ENCODE data around the gene IGFBP5. TPM values are rescaled to one million over a fixed set of nuclear protein-coding genes. Genes with fewer than 3 reads are reported as not detected.

Gene IGFBP5
- total RNA-seq, 1 experiment from 2014 or later, result not detected

DNA sequence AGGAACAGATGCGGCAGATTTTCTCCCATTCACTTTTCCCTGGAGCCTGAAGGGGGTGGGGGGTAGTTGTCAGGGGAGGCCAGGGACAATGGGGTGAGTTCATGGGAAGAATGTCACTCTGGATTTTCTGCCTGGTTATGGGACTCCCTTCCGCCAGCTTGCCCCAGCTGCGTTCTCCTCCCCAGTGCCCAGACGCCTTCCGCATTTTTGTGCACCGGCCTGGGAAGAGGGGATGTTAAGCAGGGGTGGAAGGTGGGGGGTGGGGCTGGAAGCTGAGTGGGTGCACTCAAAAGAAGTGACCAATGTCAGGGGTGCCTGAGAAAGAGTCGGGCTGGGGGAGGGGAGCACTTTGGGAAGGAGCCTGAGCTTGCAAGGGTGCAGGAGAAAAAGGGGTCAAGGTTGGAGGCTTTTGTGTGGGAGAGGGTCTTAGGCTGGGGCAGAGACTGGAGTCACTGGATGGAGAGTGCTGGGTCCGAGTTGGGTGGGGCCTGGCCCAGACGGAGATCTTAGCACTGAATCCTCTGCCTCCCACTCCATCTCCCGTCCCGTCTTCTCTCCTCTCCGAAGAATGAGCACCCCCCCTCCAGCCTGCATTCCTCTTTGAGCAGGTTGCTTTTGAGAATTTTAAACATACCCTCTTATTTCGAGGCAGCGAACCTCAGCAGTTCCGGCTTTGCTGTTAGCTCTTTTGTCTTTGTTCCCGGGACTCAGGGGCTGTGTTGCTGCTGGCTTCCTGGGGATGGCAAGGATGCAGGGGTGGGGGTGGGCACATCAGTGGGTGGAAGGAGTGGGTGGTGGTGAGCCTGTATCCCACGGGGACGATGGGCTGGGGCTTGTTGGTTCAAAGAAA, 59.4 kb downstream of the IGFBP5 start:
- no peak for DNase-seq
- Histone ChIP-seq H3K4me1 (ENCODE audit: low read length) (peaks cover 6% of the 10 kb centered on the region), H3K9me2 (replicated peaks; ENCODE audit: insufficient read depth, low read length) (no peaks in the 10 kb centered on the region), H3K27ac (ENCODE audit: low read length) (no peak overlapping the region), H3K4me2 (ENCODE audit: low read depth, low read length, poor library complexity, severe bottlenecking) (no peak overlapping the region), H3K9ac (ENCODE audit: low read length) (no peak overlapping the region), H2AFZ (ENCODE audit: low read length) (no peak overlapping the region), H3K36me3 (ENCODE audit: insufficient read depth, low read length) (no peaks in the 10 kb centered on the region), H3K79me2 (ENCODE audit: low read length) (no peaks in the 10 kb centered on the region), H3K9me3 (ENCODE audit: low read length) (no peaks in the 10 kb centered on the region), H3K27me3 (ENCODE audit: low read length) (no peaks in the 10 kb centered on the region), H3K4me3 (ENCODE audit: low read length) (no peak overlapping the region), H4K20me1 (ENCODE audit: insufficient read depth, low read depth, low read length) (no peaks in the 10 kb centered on the region)

DNA sequence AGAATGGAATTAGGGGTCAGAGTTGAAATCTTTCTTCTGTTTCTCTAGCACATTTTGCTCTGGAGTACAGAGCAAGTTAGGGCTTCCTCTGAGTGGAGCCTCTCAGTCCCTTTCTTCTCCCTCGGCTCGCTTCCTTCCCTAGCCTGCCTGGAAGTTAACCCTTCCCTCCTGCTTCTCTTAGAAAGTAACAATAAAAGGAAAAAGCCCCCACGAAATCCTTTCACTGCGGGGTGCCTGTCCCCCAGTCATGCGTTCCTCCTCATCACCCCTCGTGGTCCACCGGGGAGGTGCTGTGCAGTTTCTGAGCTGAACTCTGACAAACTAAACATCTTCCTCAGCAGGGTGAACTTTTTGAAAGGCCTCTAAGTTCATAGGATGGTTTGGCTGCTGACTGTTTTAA, 60.2 kb downstream of the IGFBP5 start:
- Histone ChIP-seq H3K4me3 (ENCODE audit: low read length) (no peak overlapping the region), H3K9ac (ENCODE audit: low read length) (no peak overlapping the region), H3K79me2 (ENCODE audit: low read length) (no peaks in the 10 kb centered on the region), H4K20me1 (ENCODE audit: insufficient read depth, low read depth, low read length) (no peaks in the 10 kb centered on the region), H3K27ac (ENCODE audit: low read length) (no peak overlapping the region), H3K27me3 (ENCODE audit: low read length) (no peaks in the 10 kb centered on the region), H2AFZ (ENCODE audit: low read length) (no peak overlapping the region), H3K9me3 (ENCODE audit: low read length) (no peaks in the 10 kb centered on the region), H3K9me2 (replicated peaks; ENCODE audit: insufficient read depth, low read length) (no peaks in the 10 kb centered on the region), H3K4me2 (ENCODE audit: low read depth, low read length, poor library complexity, severe bottlenecking) (no peak overlapping the region), H3K4me1 (ENCODE audit: low read length) (peaks cover 6% of the 10 kb centered on the region), H3K36me3 (ENCODE audit: insufficient read depth, low read length) (no peaks in the 10 kb centered on the region)
- DNase-seq, result no peak

DNA sequence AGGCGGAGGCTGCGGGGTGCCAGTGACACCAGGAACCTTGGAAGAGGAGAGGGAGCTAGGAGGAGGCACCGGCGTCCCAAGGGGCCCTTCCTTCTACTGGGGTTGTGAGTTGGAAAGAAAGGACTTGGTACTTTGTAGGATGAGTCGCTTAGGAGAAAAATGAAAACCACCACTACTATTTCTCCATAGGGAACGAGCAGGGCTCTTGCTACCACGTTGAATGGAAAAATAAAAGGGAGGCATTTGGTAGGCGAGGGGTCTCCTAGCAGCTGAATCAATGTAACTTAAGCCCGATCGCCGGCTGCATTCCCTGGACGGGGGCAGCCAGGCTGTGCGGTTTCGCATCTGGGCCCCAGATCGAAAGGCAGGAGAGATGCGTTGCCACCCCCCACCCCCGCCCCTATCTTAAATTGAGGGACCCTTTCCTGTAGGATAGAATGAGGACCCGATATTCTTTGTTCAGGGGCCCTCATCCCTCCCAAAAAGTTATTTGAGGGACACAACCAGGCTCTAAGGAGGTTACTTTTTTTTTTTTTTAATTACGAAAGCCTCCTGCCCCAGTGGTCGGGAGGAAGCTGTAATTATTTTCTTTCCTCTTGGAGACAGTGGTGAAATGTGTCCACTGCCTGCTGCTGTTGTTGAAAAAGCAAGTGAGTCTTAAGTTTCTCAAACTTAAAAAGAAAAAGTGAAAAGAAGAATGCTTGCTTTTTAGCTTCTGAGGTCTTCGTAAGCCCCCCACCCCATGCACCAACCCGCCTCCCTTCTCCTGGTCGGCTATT, 60.8 kb downstream of the IGFBP5 start:
- H3K79me2 ChIP-seq (ENCODE audit: low read length), result no peaks in the 10 kb centered on the region
- H3K9ac ChIP-seq (ENCODE audit: low read length), result no peak overlapping the region
- H3K4me2 ChIP-seq (ENCODE audit: low read depth, low read length, poor library complexity, severe bottlenecking), result no peak overlapping the region
- no peak overlapping the region for H3K27ac ChIP-seq (ENCODE audit: low read length)
- peaks cover 6% of the 10 kb centered on the region for H3K4me1 ChIP-seq (ENCODE audit: low read length)
- H3K27me3 ChIP-seq (ENCODE audit: low read length), result no peaks in the 10 kb centered on the region
- DNase-seq, result no peak
- H3K36me3 ChIP-seq (ENCODE audit: insufficient read depth, low read length), result no peaks in the 10 kb centered on the region
- H3K9me3 ChIP-seq (ENCODE audit: low read length), result no peaks in the 10 kb centered on the region
- H3K4me3 ChIP-seq (ENCODE audit: low read length), result no peak overlapping the region
- no peak overlapping the region for H2AFZ ChIP-seq (ENCODE audit: low read length)
- no peaks in the 10 kb centered on the region for H4K20me1 ChIP-seq (ENCODE audit: insufficient read depth, low read depth, low read length)
- no peaks in the 10 kb centered on the region for H3K9me2 ChIP-seq (replicated peaks; ENCODE audit: insufficient read depth, low read length)

DNA sequence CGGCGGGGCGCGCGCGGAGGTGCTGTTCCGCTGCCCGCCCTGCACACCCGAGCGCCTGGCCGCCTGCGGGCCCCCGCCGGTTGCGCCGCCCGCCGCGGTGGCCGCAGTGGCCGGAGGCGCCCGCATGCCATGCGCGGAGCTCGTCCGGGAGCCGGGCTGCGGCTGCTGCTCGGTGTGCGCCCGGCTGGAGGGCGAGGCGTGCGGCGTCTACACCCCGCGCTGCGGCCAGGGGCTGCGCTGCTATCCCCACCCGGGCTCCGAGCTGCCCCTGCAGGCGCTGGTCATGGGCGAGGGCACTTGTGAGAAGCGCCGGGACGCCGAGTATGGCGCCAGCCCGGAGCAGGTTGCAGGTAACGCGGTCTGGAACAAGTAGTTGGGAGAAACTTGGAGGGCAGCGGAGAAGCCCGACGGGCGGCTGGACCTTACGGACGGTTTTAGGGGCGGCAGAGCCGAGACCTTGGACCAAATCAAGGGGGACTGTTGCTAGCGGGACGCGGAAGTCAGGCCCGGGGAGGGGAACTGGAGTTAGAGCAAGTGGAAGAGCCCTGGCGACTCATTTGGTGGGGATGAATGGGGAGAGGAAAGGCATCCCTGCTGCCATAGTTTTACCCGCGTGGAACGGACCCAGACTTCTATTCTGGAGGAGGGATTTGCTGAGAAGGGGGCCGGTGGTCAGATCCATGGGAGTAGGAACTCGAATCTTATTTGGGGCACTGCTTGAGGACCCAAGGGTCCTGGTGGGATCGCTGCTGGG, 61.6 kb downstream of the IGFBP5 start:
- Histone ChIP-seq H3K4me1 (ENCODE audit: low read length) (peaks cover 6% of the 10 kb centered on the region), H3K9ac (ENCODE audit: low read length) (no peak overlapping the region), H3K27me3 (ENCODE audit: low read length) (no peaks in the 10 kb centered on the region), H3K4me2 (ENCODE audit: low read depth, low read length, poor library complexity, severe bottlenecking) (no peak overlapping the region), H3K9me2 (replicated peaks; ENCODE audit: insufficient read depth, low read length) (no peaks in the 10 kb centered on the region), H3K4me3 (ENCODE audit: low read length) (no peak overlapping the region), H2AFZ (ENCODE audit: low read length) (no peak overlapping the region), H3K27ac (ENCODE audit: low read length) (no peak overlapping the region), H3K36me3 (ENCODE audit: insufficient read depth, low read length) (no peaks in the 10 kb centered on the region), H4K20me1 (ENCODE audit: insufficient read depth, low read depth, low read length) (no peaks in the 10 kb centered on the region), H3K9me3 (ENCODE audit: low read length) (no peaks in the 10 kb centered on the region), H3K79me2 (ENCODE audit: low read length) (no peaks in the 10 kb centered on the region)
- DNase-seq, result no peak

DNA sequence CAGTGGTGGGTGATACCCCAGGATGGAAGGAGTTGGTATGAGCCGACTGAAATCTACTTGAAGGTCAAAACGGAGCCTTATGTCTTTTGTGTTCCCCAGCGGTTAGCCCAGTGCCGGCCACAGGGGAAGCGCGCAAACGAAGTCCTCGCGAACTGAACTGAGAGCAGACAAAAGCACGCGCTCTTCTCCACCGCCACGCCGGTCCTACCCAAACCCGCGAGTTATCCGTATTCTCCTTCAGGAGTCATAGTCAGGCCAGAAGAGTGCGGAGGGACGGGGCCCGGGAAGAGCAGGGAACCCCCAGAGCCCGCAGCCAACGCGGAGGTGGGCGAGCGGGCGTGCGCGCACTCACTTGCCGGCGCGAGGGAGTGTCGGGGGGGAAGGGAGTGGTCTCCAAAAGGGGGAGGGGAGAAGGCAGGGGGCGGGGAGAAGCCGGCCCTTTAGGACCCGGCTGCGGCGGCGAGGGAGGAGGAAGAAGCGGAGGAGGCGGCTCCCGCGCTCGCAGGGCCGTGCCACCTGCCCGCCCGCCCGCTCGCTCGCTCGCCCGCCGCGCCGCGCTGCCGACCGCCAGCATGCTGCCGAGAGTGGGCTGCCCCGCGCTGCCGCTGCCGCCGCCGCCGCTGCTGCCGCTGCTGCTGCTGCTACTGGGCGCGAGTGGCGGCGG, 62.3 kb downstream of the IGFBP5 start, which contains the start of gene IGFBP2:
Gene IGFBP2, plus strand, starts transcription at position 469 of the 664 bp plus-strand sequence. Its CDS starts 104 bp downstream, at position 573.
- H3K4me3 ChIP-seq (ENCODE audit: low read length), result no peak within 1 kb of the TSS
- no peak for DNase-seq

DNA sequence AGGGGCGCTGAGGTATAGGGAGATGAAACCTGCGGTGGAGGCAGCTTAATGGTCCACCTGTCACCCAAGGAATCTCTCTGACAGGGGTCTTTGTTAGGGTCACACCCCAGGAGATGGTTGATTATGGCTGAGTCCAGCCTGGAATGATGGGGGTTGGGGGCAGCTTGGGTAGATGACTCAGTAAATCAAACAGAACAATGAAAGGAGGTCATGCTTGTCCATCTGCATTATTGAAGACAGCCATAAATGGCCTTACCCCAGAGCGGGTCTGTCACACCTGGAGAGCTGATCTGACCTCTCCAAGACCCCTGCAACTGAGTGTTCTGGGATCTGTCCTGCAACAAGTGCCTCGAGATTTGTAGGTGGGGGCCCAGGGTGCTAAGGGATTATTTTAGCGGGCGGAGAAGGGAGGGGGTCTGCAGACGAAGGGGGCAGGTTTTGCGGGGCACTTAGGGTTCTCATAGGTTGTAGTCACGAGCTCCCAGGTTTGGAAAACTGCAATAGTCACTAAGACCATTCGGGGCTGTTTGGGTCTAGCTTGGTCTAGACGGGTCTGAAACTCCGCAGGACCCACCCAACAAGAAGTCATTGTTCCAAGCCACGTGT, 62.9 kb downstream of the IGFBP5 start:
- H3K4me2 ChIP-seq (ENCODE audit: low read depth, low read length, poor library complexity, severe bottlenecking), result no peak overlapping the region

More for the DNA sequence above, 62.3 kb downstream of the IGFBP5 start, which contains the start of gene IGFBP2:
- no peaks in the 10 kb centered on the region for H4K20me1 ChIP-seq (ENCODE audit: insufficient read depth, low read depth, low read length)
- H3K79me2 ChIP-seq (ENCODE audit: low read length), result no peaks in the 10 kb centered on the region
- no peak within 1 kb of the TSS for H2AFZ ChIP-seq (ENCODE audit: low read length)
- H3K4me2 ChIP-seq (ENCODE audit: low read depth, low read length, poor library complexity, severe bottlenecking), result no peak within 1 kb of the TSS
- H3K4me1 ChIP-seq (ENCODE audit: low read length), result peaks cover 6% of the 10 kb centered on the region
- H3K27me3 ChIP-seq (ENCODE audit: low read length), result no peaks in the 10 kb centered on the region
- H3K9me2 ChIP-seq (replicated peaks; ENCODE audit: insufficient read depth, low read length), result no peaks in the 10 kb centered on the region
- no peak within 1 kb of the TSS for H3K9ac ChIP-seq (ENCODE audit: low read length)
- no peaks in the 10 kb centered on the region for H3K36me3 ChIP-seq (ENCODE audit: insufficient read depth, low read length)
- no peak within 1 kb of the TSS for H3K27ac ChIP-seq (ENCODE audit: low read length)
- no peaks in the 10 kb centered on the region for H3K9me3 ChIP-seq (ENCODE audit: low read length)

DNA sequence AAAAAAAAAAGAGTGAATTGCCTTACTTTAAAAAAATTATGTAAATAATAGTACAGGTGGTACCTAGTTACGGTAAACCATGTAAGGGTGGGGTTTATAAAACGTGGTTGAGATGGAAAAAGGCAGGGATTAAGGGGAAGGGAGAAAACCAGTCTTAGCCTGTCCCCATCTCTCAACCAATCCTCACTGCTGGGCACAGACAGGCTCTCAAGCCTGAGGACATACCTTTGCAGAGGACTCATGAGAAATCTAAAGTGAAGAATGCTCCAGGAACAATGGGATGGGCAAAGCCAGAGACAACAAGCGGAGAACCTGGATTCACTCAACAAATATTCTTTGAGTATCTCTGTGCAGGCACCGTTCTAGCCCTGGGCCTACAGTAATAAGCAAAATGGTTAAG, 65.6 kb downstream of the IGFBP5 start:
- Histone ChIP-seq H4K20me1 (ENCODE audit: insufficient read depth, low read depth, low read length) (no peaks in the 10 kb centered on the region), H2AFZ (ENCODE audit: low read length) (no peak overlapping the region), H3K4me2 (ENCODE audit: low read depth, low read length, poor library complexity, severe bottlenecking) (no peak overlapping the region), H3K9me2 (replicated peaks; ENCODE audit: insufficient read depth, low read length) (no peaks in the 10 kb centered on the region), H3K4me1 (ENCODE audit: low read length) (no peaks in the 10 kb centered on the region), H3K4me3 (ENCODE audit: low read length) (no peak overlapping the region), H3K27ac (ENCODE audit: low read length) (no peak overlapping the region), H3K9ac (ENCODE audit: low read length) (no peak overlapping the region), H3K9me3 (ENCODE audit: low read length) (no peaks in the 10 kb centered on the region), H3K27me3 (ENCODE audit: low read length) (no peaks in the 10 kb centered on the region), H3K79me2 (ENCODE audit: low read length) (no peaks in the 10 kb centered on the region), H3K36me3 (ENCODE audit: insufficient read depth, low read length) (no peaks in the 10 kb centered on the region)
- DNase-seq, result no peak

More for the DNA sequence above, 62.9 kb downstream of the IGFBP5 start:
- H3K9me3 ChIP-seq (ENCODE audit: low read length), result no peaks in the 10 kb centered on the region
- H4K20me1 ChIP-seq (ENCODE audit: insufficient read depth, low read depth, low read length), result no peaks in the 10 kb centered on the region
- no peaks in the 10 kb centered on the region for H3K36me3 ChIP-seq (ENCODE audit: insufficient read depth, low read length)
- DNase-seq, result no peak
- no peak overlapping the region for H3K27ac ChIP-seq (ENCODE audit: low read length)
- no peak overlapping the region for H3K4me3 ChIP-seq (ENCODE audit: low read length)
- H3K9ac ChIP-seq (ENCODE audit: low read length), result no peak overlapping the region
- peaks cover 6% of the 10 kb centered on the region for H3K4me1 ChIP-seq (ENCODE audit: low read length)
- no peak overlapping the region for H2AFZ ChIP-seq (ENCODE audit: low read length)
- no peaks in the 10 kb centered on the region for H3K27me3 ChIP-seq (ENCODE audit: low read length)
- H3K79me2 ChIP-seq (ENCODE audit: low read length), result no peaks in the 10 kb centered on the region
- no peaks in the 10 kb centered on the region for H3K9me2 ChIP-seq (replicated peaks; ENCODE audit: insufficient read depth, low read length)

Data from Karpas-422 (cell line).